ENCODE measurements around the gene CT47B1. TPM values are rescaled to one million over a fixed set of nuclear protein-coding genes. Genes with fewer than 3 reads are reported as not detected.
"Not testable (repeated sequence)": the region's sequence is repeated elsewhere in the genome, so short reads cannot be mapped to it uniquely, and the experiment has no call there.

The CT47B1 gene
- not detected in 2 replicates for total RNA-seq (2012; rRNA removed)

- not testable (repeated sequence) for H3K36me3 ChIP-seq (ENCODE audit: insufficient read depth, low read length); H3K27me3 ChIP-seq (ENCODE audit: control insufficient read depth, insufficient read depth, low read length); H3K9me3 ChIP-seq (replicated peaks; ENCODE audit: low read length); H3K4me3 ChIP-seq (ENCODE audit: low read length); H3K4me2 ChIP-seq (ENCODE audit: low read length); H3K4me1 ChIP-seq (ENCODE audit: control insufficient read depth, insufficient read depth, low read length); H3K9ac ChIP-seq (ENCODE audit: low read depth, low read length)
Measured at GRCh38 chrX:120875766-120876165, at the start of gene CT47B1. Gene CT47B1, minus strand, starts transcription at chrX:120875866. Its CDS starts 196 bp downstream, at chrX:120875670.

- Histone ChIP-seq H3K4me3 (ENCODE audit: low read length) (no peak overlapping the region), H3K9me3 (replicated peaks; ENCODE audit: low read length) (no peaks in the 10 kb centered on the region), H3K27me3 (ENCODE audit: control insufficient read depth, insufficient read depth, low read length) (no peaks in the 10 kb centered on the region), H3K4me2 (ENCODE audit: low read length) (no peak overlapping the region), H3K36me3 (ENCODE audit: insufficient read depth, low read length) (no peaks in the 10 kb centered on the region), H3K9ac (ENCODE audit: low read depth, low read length) (no peak overlapping the region), H3K4me1 (ENCODE audit: control insufficient read depth, insufficient read depth, low read length) (no peaks in the 10 kb centered on the region)
Measured at GRCh38 chrX:120874678-120875557, 748 bp downstream of the CT47B1 start.

- H3K36me3 ChIP-seq (ENCODE audit: insufficient read depth, low read length), result no peaks in the 10 kb centered on the region
- H3K9ac ChIP-seq (ENCODE audit: low read depth, low read length), result no peak overlapping the region
Measured at GRCh38 chrX:120857240-120857639, 18.4 kb downstream of the CT47B1 start.

GRCh38 chrX:120840827-120841226, 34.8 kb downstream of the CT47B1 start:
- no peaks in the 10 kb centered on the region for H3K9me3 ChIP-seq (replicated peaks; ENCODE audit: low read length)
- no peak overlapping the region for H3K4me2 ChIP-seq (ENCODE audit: low read length)
- no peak overlapping the region for H3K9ac ChIP-seq (ENCODE audit: low read depth, low read length)

More at GRCh38 chrX:120857240-120857639, 18.4 kb downstream of the CT47B1 start:
- Histone ChIP-seq H3K4me3 (ENCODE audit: low read length) (no peak overlapping the region), H3K4me1 (ENCODE audit: control insufficient read depth, insufficient read depth, low read length) (no peaks in the 10 kb centered on the region), H3K4me2 (ENCODE audit: low read length) (no peak overlapping the region), H3K27me3 (ENCODE audit: control insufficient read depth, insufficient read depth, low read length) (no peaks in the 10 kb centered on the region), H3K9me3 (replicated peaks; ENCODE audit: low read length) (no peaks in the 10 kb centered on the region)

GRCh38 chrX:120839491-120839890, 36.2 kb downstream of the CT47B1 start:
- Histone ChIP-seq H3K9me3 (replicated peaks; ENCODE audit: low read length) (no peaks in the 10 kb centered on the region), H3K27me3 (ENCODE audit: control insufficient read depth, insufficient read depth, low read length) (no peaks in the 10 kb centered on the region), H3K4me2 (ENCODE audit: low read length) (no peak overlapping the region), H3K4me3 (ENCODE audit: low read length) (no peak overlapping the region), H3K4me1 (ENCODE audit: control insufficient read depth, insufficient read depth, low read length) (no peaks in the 10 kb centered on the region), H3K36me3 (ENCODE audit: insufficient read depth, low read length) (no peaks in the 10 kb centered on the region), H3K9ac (ENCODE audit: low read depth, low read length) (no peak overlapping the region)

More at GRCh38 chrX:120840827-120841226, 34.8 kb downstream of the CT47B1 start:
- Histone ChIP-seq H3K4me3 (ENCODE audit: low read length) (no peak overlapping the region), H3K4me1 (ENCODE audit: control insufficient read depth, insufficient read depth, low read length) (no peaks in the 10 kb centered on the region), H3K27me3 (ENCODE audit: control insufficient read depth, insufficient read depth, low read length) (no peaks in the 10 kb centered on the region), H3K36me3 (ENCODE audit: insufficient read depth, low read length) (no peaks in the 10 kb centered on the region)

GRCh38 chrX:120827213-120827612, 48.5 kb downstream of the CT47B1 start:
- H3K9me3 ChIP-seq (replicated peaks; ENCODE audit: low read length); H3K4me3 ChIP-seq (ENCODE audit: low read length); H3K9ac ChIP-seq (ENCODE audit: low read depth, low read length); H3K4me1 ChIP-seq (ENCODE audit: control insufficient read depth, insufficient read depth, low read length); H3K36me3 ChIP-seq (ENCODE audit: insufficient read depth, low read length); H3K4me2 ChIP-seq (ENCODE audit: low read length); H3K27me3 ChIP-seq (ENCODE audit: control insufficient read depth, insufficient read depth, low read length): not testable (repeated sequence)

GRCh38 chrX:120825146-120825545, 50.5 kb downstream of the CT47B1 start:
- Histone ChIP-seq H3K9me3 (replicated peaks; ENCODE audit: low read length) (no peaks in the 10 kb centered on the region), H3K36me3 (ENCODE audit: insufficient read depth, low read length) (no peaks in the 10 kb centered on the region), H3K9ac (ENCODE audit: low read depth, low read length) (no peak overlapping the region), H3K4me3 (ENCODE audit: low read length) (no peak overlapping the region), H3K4me1 (ENCODE audit: control insufficient read depth, insufficient read depth, low read length) (no peaks in the 10 kb centered on the region), H3K4me2 (ENCODE audit: low read length) (no peak overlapping the region), H3K27me3 (ENCODE audit: control insufficient read depth, insufficient read depth, low read length) (no peaks in the 10 kb centered on the region)

- Histone ChIP-seq H3K4me2 (ENCODE audit: low read length) (no peak overlapping the region), H3K36me3 (ENCODE audit: insufficient read depth, low read length) (no peaks in the 10 kb centered on the region), H3K4me3 (ENCODE audit: low read length) (no peak overlapping the region), H3K27me3 (ENCODE audit: control insufficient read depth, insufficient read depth, low read length) (no peaks in the 10 kb centered on the region), H3K4me1 (ENCODE audit: control insufficient read depth, insufficient read depth, low read length) (no peaks in the 10 kb centered on the region), H3K9ac (ENCODE audit: low read depth, low read length) (no peak overlapping the region), H3K9me3 (replicated peaks; ENCODE audit: low read length) (no peaks in the 10 kb centered on the region)
Measured at GRCh38 chrX:120824021-120824420, 51.6 kb downstream of the CT47B1 start.

- H3K4me2 ChIP-seq (ENCODE audit: low read length), result no peak overlapping the region
- H3K9ac ChIP-seq (ENCODE audit: low read depth, low read length), result no peak overlapping the region
- H3K36me3 ChIP-seq (ENCODE audit: insufficient read depth, low read length), result no peaks in the 10 kb centered on the region
- H3K4me1 ChIP-seq (ENCODE audit: control insufficient read depth, insufficient read depth, low read length), result no peaks in the 10 kb centered on the region
- no peaks in the 10 kb centered on the region for H3K9me3 ChIP-seq (replicated peaks; ENCODE audit: low read length)
- no peaks in the 10 kb centered on the region for H3K27me3 ChIP-seq (ENCODE audit: control insufficient read depth, insufficient read depth, low read length)
- H3K4me3 ChIP-seq (ENCODE audit: low read length), result no peak overlapping the region
Measured at GRCh38 chrX:120823556-120823955, 52.1 kb downstream of the CT47B1 start.

Small RNA genes within 50 kb of the gene (small RNA-seq; reads per million reads assigned to genes)
- not detected for gene AC008162.1

Measured in skeletal muscle satellite cell (primary cell).